A673 (cell line): ENCODE results near the gene NEK7. TPM values are rescaled to one million over a fixed set of nuclear protein-coding genes. Genes with fewer than 3 reads are reported as not detected.

Experiments used
- BruUV-seq: library from RNA; stranded (reverse); fragments of 400-500 nt; replicated peaks from 2 replicates; lab custom pipeline; 2021; lab: Mats Ljungman, UMichigan
- CTCF ChIA-PET: fragments of 300-600 bp; sonication (Branson Sonifier 250); formaldehyde crosslinking; loops from one replicate; lab custom pipeline; 2022; ENCODE audit warnings: antibody characterized with exemption; lab: Charles Lee
- POLR2A ChIA-PET: fragments of 300-600 bp; sonication (Branson Sonifier 250); formaldehyde crosslinking; loops from one replicate; lab custom pipeline; 2022; ENCODE audit warnings: antibody characterized with exemption; ENCODE audit not compliant: low non-redundant PET; lab: Charles Lee
- DNase-seq: peaks from one replicate; pipeline ENCODE4 v3.0.0-alpha.2; 2015; ENCODE audit warnings: low spot score
- H3K27ac ChIP-seq: fragments of 200-600 bp; sonication (generic); 2 replicates; pipeline ENCODE4 v1.5.1; 2016; ENCODE audit warnings: mixed run types, low read depth, mild to moderate bottlenecking, mixed read lengths, antibody characterized with exemption, low read length; ENCODE audit not compliant: poor library complexity, severe bottlenecking
- H3K27me3 ChIP-seq: fragments of 200-600 bp; sonication (generic); replicated peaks from 2 replicates; pipeline ENCODE4 v1.6.1; 2017; ENCODE audit warnings: mixed run types, low read depth, mild to moderate bottlenecking, mixed read lengths, antibody characterized with exemption, low read length; ENCODE audit not compliant: insufficient read depth, poor library complexity
- H3K36me3 ChIP-seq: fragments of 200-600 bp; sonication (generic); 2 replicates; pipeline ENCODE4 v1.6.1; 2016; ENCODE audit warnings: mixed run types, mild to moderate bottlenecking, mixed read lengths, antibody characterized with exemption, low read length; ENCODE audit not compliant: insufficient read depth, poor library complexity, severe bottlenecking
- H3K4me1 ChIP-seq: fragments of 200-600 bp; sonication (generic); 2 replicates; pipeline ENCODE4 v1.6.1; 2017; ENCODE audit warnings: mixed run types, mild to moderate bottlenecking, mixed read lengths, antibody characterized with exemption, low read length; ENCODE audit not compliant: insufficient read depth, poor library complexity, severe bottlenecking
- H3K4me3 ChIP-seq: fragments of 200-600 bp; sonication (generic); 2 replicates; pipeline ENCODE4 v1.5.1; 2016; ENCODE audit warnings: low read depth, mixed run types, mild to moderate bottlenecking, mixed read lengths, low read length; ENCODE audit not compliant: poor library complexity, severe bottlenecking
- H3K9me3 ChIP-seq: fragments of 200-600 bp; sonication (generic); 2 replicates; pipeline ENCODE4 v1.6.1; 2016; ENCODE audit warnings: mixed run types, low read depth, mild to moderate bottlenecking, mixed read lengths, antibody characterized with exemption, low read length; ENCODE audit not compliant: poor library complexity, severe bottlenecking
- EZH2 ChIP-seq: fragments of 200-600 bp; sonication (generic); IDR thresholded peaks from 2 replicates; pipeline ENCODE4 v1.6.1; 2017; ENCODE audit warnings: borderline replicate concordance, low read depth, mild to moderate bottlenecking, mixed read lengths, antibody characterized with exemption, low read length; ENCODE audit not compliant: poor library complexity, severe bottlenecking
- intact Hi-C: fragments of 100-400 bp; cut with micrococcal nuclease; formaldehyde crosslinking; loops from one replicate; pipeline ENCODE4 v1.10.0; 2022; ENCODE audit not compliant: unreplicated experiment
- total RNA-seq: library from RNA; stranded (reverse); gene quantifications from 2 replicates; pipeline ENCODE4 v1.2.3, GENCODE V29; 2021
- TF ChIP-seq, protein P1 (sequence below): fragments of 300-800, 200-600 bp; sonication (generic); conservative IDR thresholded peaks from 2 replicates; pipeline ENCODE4 v1.5.1; 2017; ENCODE audit warnings: low read depth, mild to moderate bottlenecking, antibody characterized with exemption, low read length, moderate library complexity, mixed read lengths

The NEK7 gene
- total RNA-seq, 1 experiment from 2014 or later, result 18.6 TPM

DNA sequence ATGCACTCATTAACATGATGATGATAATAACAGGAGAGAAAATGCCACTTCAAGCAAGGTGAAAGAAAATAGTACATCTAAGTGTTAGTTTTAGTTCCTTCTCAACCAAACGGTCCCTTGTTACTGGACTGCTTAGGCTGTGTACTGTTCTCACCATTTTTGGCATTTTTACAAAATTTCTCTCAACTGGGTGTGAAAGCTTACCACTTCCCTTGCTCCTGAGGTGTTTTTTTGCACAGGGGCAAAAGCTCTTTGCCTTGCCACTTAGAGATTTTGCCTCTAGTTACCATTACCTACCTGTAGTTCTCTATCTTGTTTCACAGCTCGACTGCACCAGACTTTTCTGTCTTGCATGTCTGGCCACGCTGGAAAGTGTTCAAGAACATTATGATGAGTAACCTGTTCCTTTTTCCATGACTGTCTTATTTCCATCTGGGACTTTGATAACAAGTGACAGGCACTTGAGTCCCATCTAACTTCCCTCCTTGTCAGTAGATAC lies 10.7 kb downstream of the NEK7 start:
- BruUV-seq, result no TSS peak
- Histone ChIP-seq H3K4me1 (no peaks in the 10 kb centered on the region), H3K9me3 (no peaks in the 10 kb centered on the region), H3K36me3 (no peaks in the 10 kb centered on the region), H3K4me3 (no peak overlapping the region), H3K27me3 (no peaks in the 10 kb centered on the region), H3K27ac (no peak overlapping the region)
- intact Hi-C loops, result no loop called here
- TF ChIP-seq, protein P1, sequence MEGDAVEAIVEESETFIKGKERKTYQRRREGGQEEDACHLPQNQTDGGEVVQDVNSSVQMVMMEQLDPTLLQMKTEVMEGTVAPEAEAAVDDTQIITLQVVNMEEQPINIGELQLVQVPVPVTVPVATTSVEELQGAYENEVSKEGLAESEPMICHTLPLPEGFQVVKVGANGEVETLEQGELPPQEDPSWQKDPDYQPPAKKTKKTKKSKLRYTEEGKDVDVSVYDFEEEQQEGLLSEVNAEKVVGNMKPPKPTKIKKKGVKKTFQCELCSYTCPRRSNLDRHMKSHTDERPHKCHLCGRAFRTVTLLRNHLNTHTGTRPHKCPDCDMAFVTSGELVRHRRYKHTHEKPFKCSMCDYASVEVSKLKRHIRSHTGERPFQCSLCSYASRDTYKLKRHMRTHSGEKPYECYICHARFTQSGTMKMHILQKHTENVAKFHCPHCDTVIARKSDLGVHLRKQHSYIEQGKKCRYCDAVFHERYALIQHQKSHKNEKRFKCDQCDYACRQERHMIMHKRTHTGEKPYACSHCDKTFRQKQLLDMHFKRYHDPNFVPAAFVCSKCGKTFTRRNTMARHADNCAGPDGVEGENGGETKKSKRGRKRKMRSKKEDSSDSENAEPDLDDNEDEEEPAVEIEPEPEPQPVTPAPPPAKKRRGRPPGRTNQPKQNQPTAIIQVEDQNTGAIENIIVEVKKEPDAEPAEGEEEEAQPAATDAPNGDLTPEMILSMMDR, result no peak
- TF ChIP-seq EZH2, result no peak
- ChIA-PET CTCF (no interaction called here), POLR2A (no interaction called here)
- DNase-seq, result no peak

DNA sequence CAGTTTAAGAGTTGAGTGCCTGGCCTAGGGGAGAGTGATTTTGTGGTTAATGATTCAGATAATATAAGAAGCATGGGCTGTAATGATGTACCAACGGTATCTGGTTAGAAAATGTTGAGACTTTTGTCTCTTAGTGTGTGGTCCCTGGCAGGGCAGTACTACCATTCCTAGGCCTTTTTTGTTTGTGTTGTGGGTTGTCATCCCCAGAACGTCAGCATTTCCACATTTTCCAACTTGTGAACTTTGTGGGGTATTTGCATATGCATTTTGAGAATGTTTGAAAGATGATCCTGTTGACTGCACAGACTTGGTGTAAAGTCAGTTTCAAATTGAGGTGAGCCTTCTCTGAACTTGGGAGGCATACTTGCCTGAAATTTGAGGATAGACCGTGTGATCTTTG lies 11.4 kb downstream of the NEK7 start:
- Histone ChIP-seq H3K4me1 (no peaks in the 10 kb centered on the region), H3K27ac (no peak overlapping the region)

DNA sequence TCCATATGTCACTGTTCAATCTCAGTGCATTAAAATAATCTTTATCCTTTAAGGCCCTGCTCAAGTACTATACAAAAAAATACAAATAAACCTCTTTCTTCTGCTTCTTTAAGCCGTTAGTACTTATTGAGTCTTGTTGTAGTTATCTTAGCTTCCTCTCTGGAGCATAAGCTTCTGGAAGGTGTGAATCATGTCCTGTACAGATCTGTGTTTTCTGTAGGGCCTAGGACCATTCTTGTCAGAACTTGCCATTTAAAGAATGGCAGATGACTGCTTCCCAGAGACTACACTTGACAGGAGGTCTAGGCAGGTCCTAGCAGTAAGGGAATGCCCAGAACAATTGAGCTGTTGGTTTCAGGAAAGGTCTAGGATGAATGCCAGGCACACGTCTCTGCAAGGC lies 12.9 kb downstream of the NEK7 start:
- Histone ChIP-seq H3K9me3 (no peaks in the 10 kb centered on the region), H3K27me3 (no peaks in the 10 kb centered on the region), H3K4me3 (no peak overlapping the region), H3K4me1 (no peaks in the 10 kb centered on the region), H3K36me3 (no peaks in the 10 kb centered on the region), H3K27ac (no peak overlapping the region)
- intact Hi-C loops, result no loop called here
- CTCF ChIA-PET, result no interaction called here
- DNase-seq, result no peak
- TF ChIP-seq, protein P1, result no peak
- TF ChIP-seq EZH2, result no peak
- POLR2A ChIA-PET, result no interaction called here
- BruUV-seq, result no TSS peak

More for the DNA sequence above, 11.4 kb downstream of the NEK7 start:
- CTCF ChIA-PET, result no interaction called here
- POLR2A ChIA-PET, result no interaction called here
- H3K27me3 ChIP-seq, result no peaks in the 10 kb centered on the region
- no peak overlapping the region for H3K4me3 ChIP-seq
- no TSS peak for BruUV-seq
- no peaks in the 10 kb centered on the region for H3K9me3 ChIP-seq
- no peak for DNase-seq
- TF ChIP-seq, protein P1, result no peak
- no peak for TF ChIP-seq EZH2
- no peaks in the 10 kb centered on the region for H3K36me3 ChIP-seq
- intact Hi-C loops, result no loop called here
